A549 (cell line): ENCODE results near the gene OMP. TPM values are rescaled to one million over a fixed set of nuclear protein-coding genes. Genes with fewer than 3 reads are reported as not detected.

Experiments used
- ATAC-seq, 2 experiments: fragments of 200-7000 bp in 1 of 2; fragments of >200 bp in 1 of 2; cut with Nextera tagmentation in 1 of 2; cut with Tn5 transposase in 1 of 2; 3 replicates each; pipeline versions ENCODE4 v1.8.0 to v1.9.1; 2018 to 2020; ENCODE audit warnings: mild to moderate bottlenecking in 1 of 2, moderate library complexity in 1 of 2
- CTCF ChIA-PET: fragments of 300-600 bp; sonication (Branson Sonifier 250); formaldehyde crosslinking; extraction: SDS; loops from one replicate; lab custom pipeline; 2021; ENCODE audit warnings: antibody characterized with exemption, inconsistent platforms; lab: Yijun Ruan, JAX
- POLR2A ChIA-PET: fragments of 350-600 bp; formaldehyde crosslinking; extraction: SDS; loops from one replicate; lab custom pipeline; 2021; ENCODE audit warnings: antibody characterized with exemption, inconsistent platforms; lab: Yijun Ruan, JAX
- DNase-seq, 2 experiments: peaks; one replicate each; pipeline versions ENCODE4 v3.0.0 to v3.0.0-alpha.2; 2011 to 2016; ENCODE audit warnings: low read depth in 1 of 2, low spot score in 1 of 2
- FAIRE-seq: peaks from 2 replicates; lab custom pipeline; 2011; peaks lifted over from hg19 to GRCh38; lab: Jason Lieb, UNC
- H3K27ac ChIP-seq, 2 experiments: fragments of >200 bp; sonication (Bioruptor Twin); formaldehyde crosslinking; 3 replicates each; pipeline ENCODE4 v1.5.1; 2016 to 2017
- H3K4me1 ChIP-seq: fragments of >200 bp; sonication (Bioruptor Twin); formaldehyde crosslinking; 3 replicates; pipeline ENCODE4 v1.6.1; 2016
- H3K4me2 ChIP-seq: fragments of >200 bp; sonication (Bioruptor Twin); formaldehyde crosslinking; 3 replicates; pipeline ENCODE4 v1.6.1; 2016
- H3K4me3 ChIP-seq: fragments of >200 bp; sonication (Bioruptor Twin); formaldehyde crosslinking; 3 replicates; pipeline ENCODE4 v1.5.1; 2016
- H3K9me3 ChIP-seq: fragments of >200 bp; sonication (Bioruptor Twin); formaldehyde crosslinking; 3 replicates; pipeline ENCODE4 v1.6.1; 2016
- CBX2 ChIP-seq: fragments of 200-600 bp; sonication (generic); IDR thresholded peaks from 2 replicates; pipeline ENCODE4 v1.6.1; 2016; ENCODE audit warnings: low read depth, mild to moderate bottlenecking, borderline replicate concordance
- CHD4 ChIP-seq: fragments of 200-600 bp; sonication (generic); IDR thresholded peaks from 2 replicates; pipeline ENCODE4 v1.6.1; 2016; ENCODE audit warnings: antibody characterized with exemption, mild to moderate bottlenecking, borderline replicate concordance
- EHF ChIP-seq: fragments of 250-450 bp; sonication (Bioruptor Pico); IDR thresholded peaks from 2 replicates; pipeline ENCODE4 v1.5.0; 2020; ENCODE audit warnings: mild to moderate bottlenecking
- EHMT2 ChIP-seq: fragments of 200-600 bp; sonication (generic); IDR thresholded peaks from 2 replicates; pipeline ENCODE4 v1.6.1; 2016; ENCODE audit warnings: antibody characterized with exemption, low read depth, mild to moderate bottlenecking, moderate library complexity
- ESRRA ChIP-seq: fragments of 150-350 bp; IDR thresholded peaks from 2 replicates; pipeline ENCODE4 v1.6.1; 2014; ENCODE audit warnings: mild to moderate bottlenecking, low read length, borderline replicate concordance
- FOSB ChIP-seq: fragments of 250-450 bp; sonication (Bioruptor Pico); IDR thresholded peaks from 2 replicates; pipeline ENCODE4 v1.5.0; 2020; ENCODE audit warnings: mild to moderate bottlenecking, moderate library complexity
- HEYL ChIP-seq: fragments of 250-450 bp; sonication (Bioruptor Pico); IDR thresholded peaks from 2 replicates; pipeline ENCODE4 v1.8.0; 2021; ENCODE audit warnings: mild to moderate bottlenecking, moderate library complexity
- HOXB13 ChIP-seq: fragments of 250-450 bp; sonication (Bioruptor Pico); IDR thresholded peaks from 2 replicates; pipeline ENCODE4 v1.5.0; 2020; ENCODE audit warnings: low read depth, mild to moderate bottlenecking, moderate library complexity
- JUNB ChIP-seq: fragments of >200 bp; sonication (Bioruptor Twin); formaldehyde crosslinking; IDR thresholded peaks from 2 replicates; pipeline ENCODE4 v1.6.1; 2016
- KDM1A ChIP-seq: fragments of 200-600 bp; sonication (generic); IDR thresholded peaks from 2 replicates; pipeline ENCODE4 v1.6.1; 2016; ENCODE audit warnings: low read depth, mild to moderate bottlenecking
- KDM5A ChIP-seq: fragments of 200-600 bp; sonication (generic); IDR thresholded peaks from 2 replicates; pipeline ENCODE4 v1.6.1; 2016; ENCODE audit warnings: antibody characterized with exemption, mild to moderate bottlenecking
- MAFK ChIP-seq: fragments of 450-650 bp; IDR thresholded peaks from 2 replicates; pipeline ENCODE4 v1.6.1; 2014; ENCODE audit not compliant: partially characterized antibody
- MAZ ChIP-seq: fragments of 150-350 bp; IDR thresholded peaks from 2 replicates; pipeline ENCODE4 v1.6.1; 2014; ENCODE audit warnings: antibody characterized with exemption, low read depth, low read length, borderline replicate concordance
- NFE2L2 ChIP-seq: fragments of 150-350 bp; conservative IDR thresholded peaks from 2 replicates; pipeline ENCODE4 v1.6.1; 2014; ENCODE audit warnings: low read length
- NPAS2 ChIP-seq: fragments of 250-450 bp; sonication (Bioruptor Pico); IDR thresholded peaks from 2 replicates; pipeline ENCODE4 v1.8.0; 2022; ENCODE audit warnings: mild to moderate bottlenecking, moderate library complexity, borderline replicate concordance
- NR3C1 ChIP-seq: fragments of >200 bp; sonication (Bioruptor Twin); formaldehyde crosslinking; IDR thresholded peaks from 3 replicates; pipeline ENCODE4 v1.6.1; 2017
- RARB ChIP-seq: fragments of 250-450 bp; sonication (Bioruptor Pico); IDR thresholded peaks from 2 replicates; pipeline ENCODE4 v1.8.0; 2021; ENCODE audit warnings: mild to moderate bottlenecking, moderate library complexity
- RCOR1 ChIP-seq: fragments of 150-350 bp; IDR thresholded peaks from 2 replicates; pipeline ENCODE4 v1.6.1; 2014; ENCODE audit warnings: antibody characterized with exemption, low read length, low read depth
- RNF2 ChIP-seq: fragments of 200-600 bp; sonication (generic); IDR thresholded peaks from 2 replicates; pipeline ENCODE4 v1.6.1; 2016; ENCODE audit warnings: low read depth, mild to moderate bottlenecking, antibody characterized with exemption, moderate library complexity, borderline replicate concordance
- SMC3 ChIP-seq: fragments of >200 bp; sonication (Bioruptor Twin); formaldehyde crosslinking; IDR thresholded peaks from 3 replicates; pipeline ENCODE4 v1.6.1; 2018; ENCODE audit warnings: inconsistent platforms
- TP53 ChIP-seq: fragments of 250-450 bp; sonication (Bioruptor Pico); IDR thresholded peaks from 2 replicates; pipeline ENCODE4 v1.5.0; 2021; ENCODE audit warnings: mild to moderate bottlenecking, moderate library complexity
- ZSCAN20 ChIP-seq: fragments of 250-450 bp; sonication (Bioruptor Pico); IDR thresholded peaks from 2 replicates; pipeline ENCODE4 v1.8.0; 2022; ENCODE audit warnings: mild to moderate bottlenecking, moderate library complexity
- WGBS: methylation state at CpG from one replicate; pipeline ENCODE4 v1.1.6; 2017; ENCODE audit errors: missing lambda C conversion rate; 5-methylcytosine and 5-hydroxymethylcytosine counted together
- polyA plus RNA-seq, 4 experiments: library from polyadenylated mRNA; depleted of rRNA in 3 of 4; stranded (reverse); fragments of >200 nt; fragmentation: RNase III in 1 of 4; extraction: RNeasy Plus Mini Kit Qiagen cat#74134 plus additional on column Dnase treatment in 1 of 4; gene quantifications; 2 replicates in 3 of 4; 3 replicates in 1 of 4; pipeline ENCODE4 v1.2.3, GENCODE V29; 2011 to 2017
- TF ChIP-seq, protein P1 (sequence below): fragments of 150-350 bp; IDR thresholded peaks from 2 replicates; pipeline ENCODE4 v1.6.1; 2014; ENCODE audit warnings: low read depth, mild to moderate bottlenecking, low read length
- TF ChIP-seq, protein P2 (sequence below): fragments of 250-450 bp; sonication (Bioruptor Pico); IDR thresholded peaks from 2 replicates; pipeline ENCODE4 v1.5.0; 2020; ENCODE audit warnings: low read depth, mild to moderate bottlenecking, moderate library complexity
- TF ChIP-seq, protein P3 (sequence below): fragments of >200 bp; sonication (Bioruptor Twin); formaldehyde crosslinking; IDR thresholded peaks from 3 replicates; pipeline ENCODE4 v1.5.1; 2016
- TF ChIP-seq, protein P4 (sequence below): IDR thresholded peaks from 2 replicates; pipeline ENCODE4 v1.6.1; 2012
- TF ChIP-seq, protein P5 (sequence below): IDR thresholded peaks from 2 replicates; pipeline ENCODE4 v1.6.1; 2012; ENCODE audit warnings: low read depth, borderline replicate concordance

The OMP gene
- polyA plus RNA-seq, 2 of the 4 experiments (the other 2 are of a cell fraction), result not detected

DNA sequence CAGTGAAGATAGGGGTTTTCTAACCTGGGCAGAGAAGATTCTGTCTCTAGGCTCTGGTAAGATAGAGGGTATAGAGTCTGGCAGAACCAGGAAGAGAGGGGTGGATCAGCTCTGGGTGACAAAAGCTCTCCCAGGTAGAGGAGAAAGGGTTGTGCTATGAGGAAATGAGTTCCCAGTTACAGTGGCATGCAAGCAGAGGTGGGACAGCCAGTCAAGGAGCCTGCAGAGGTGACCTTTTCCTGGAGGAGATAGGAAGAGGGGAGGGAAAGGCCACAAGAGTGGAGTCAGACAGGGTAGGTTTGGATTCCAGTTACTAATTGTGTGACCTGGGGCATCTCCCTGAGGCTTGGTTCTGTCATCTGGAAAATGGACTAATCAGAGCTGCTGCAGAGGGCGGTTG, 39.2 kb upstream of the OMP start:
- WGBS, result 91% methylated on average over 1 of the region's 1 CpG
- H3K4me2 ChIP-seq, result no peak overlapping the region
- FAIRE-seq, result no peak
- peak overlapping the region; percentile 49 to 51; a peak in 4 of 6 replicates for H3K27ac ChIP-seq
- ATAC-seq, result no peak
- H3K4me1 ChIP-seq, result peaks cover 26% of the 10 kb centered on the region
- CTCF ChIA-PET, result interaction anchor here (0.5 to 6.3 kb wide), 13 partner anchors 10 to 571 kb away, joined by 3 to 84 read pairs (median 3); no protein-coding TSS in a partner anchor
- no peak for DNase-seq
- POLR2A ChIA-PET, result interaction anchor here (0.5 kb wide), 1 partner anchor 45 kb away, joined by 4 read pairs; no protein-coding TSS in a partner anchor
- no peak overlapping the region for H3K4me3 ChIP-seq
- TF ChIP-seq RCOR1 (no peak), KDM1A (no peak), RNF2 (no peak), EHF (CRISPR knock-in tag) (no peak), TP53 (CRISPR knock-in tag) (no peak), NFE2L2 (no peak)
- TF ChIP-seq, protein P1, sequence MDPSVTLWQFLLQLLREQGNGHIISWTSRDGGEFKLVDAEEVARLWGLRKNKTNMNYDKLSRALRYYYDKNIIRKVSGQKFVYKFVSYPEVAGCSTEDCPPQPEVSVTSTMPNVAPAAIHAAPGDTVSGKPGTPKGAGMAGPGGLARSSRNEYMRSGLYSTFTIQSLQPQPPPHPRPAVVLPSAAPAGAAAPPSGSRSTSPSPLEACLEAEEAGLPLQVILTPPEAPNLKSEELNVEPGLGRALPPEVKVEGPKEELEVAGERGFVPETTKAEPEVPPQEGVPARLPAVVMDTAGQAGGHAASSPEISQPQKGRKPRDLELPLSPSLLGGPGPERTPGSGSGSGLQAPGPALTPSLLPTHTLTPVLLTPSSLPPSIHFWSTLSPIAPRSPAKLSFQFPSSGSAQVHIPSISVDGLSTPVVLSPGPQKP, result no peak
- TF ChIP-seq, protein P2, sequence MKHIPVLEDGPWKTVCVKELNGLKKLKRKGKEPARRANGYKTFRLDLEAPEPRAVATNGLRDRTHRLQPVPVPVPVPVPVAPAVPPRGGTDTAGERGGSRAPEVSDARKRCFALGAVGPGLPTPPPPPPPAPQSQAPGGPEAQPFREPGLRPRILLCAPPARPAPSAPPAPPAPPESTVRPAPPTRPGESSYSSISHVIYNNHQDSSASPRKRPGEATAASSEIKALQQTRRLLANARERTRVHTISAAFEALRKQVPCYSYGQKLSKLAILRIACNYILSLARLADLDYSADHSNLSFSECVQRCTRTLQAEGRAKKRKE (CRISPR knock-in tag), result no peak
- TF ChIP-seq, protein P3, sequence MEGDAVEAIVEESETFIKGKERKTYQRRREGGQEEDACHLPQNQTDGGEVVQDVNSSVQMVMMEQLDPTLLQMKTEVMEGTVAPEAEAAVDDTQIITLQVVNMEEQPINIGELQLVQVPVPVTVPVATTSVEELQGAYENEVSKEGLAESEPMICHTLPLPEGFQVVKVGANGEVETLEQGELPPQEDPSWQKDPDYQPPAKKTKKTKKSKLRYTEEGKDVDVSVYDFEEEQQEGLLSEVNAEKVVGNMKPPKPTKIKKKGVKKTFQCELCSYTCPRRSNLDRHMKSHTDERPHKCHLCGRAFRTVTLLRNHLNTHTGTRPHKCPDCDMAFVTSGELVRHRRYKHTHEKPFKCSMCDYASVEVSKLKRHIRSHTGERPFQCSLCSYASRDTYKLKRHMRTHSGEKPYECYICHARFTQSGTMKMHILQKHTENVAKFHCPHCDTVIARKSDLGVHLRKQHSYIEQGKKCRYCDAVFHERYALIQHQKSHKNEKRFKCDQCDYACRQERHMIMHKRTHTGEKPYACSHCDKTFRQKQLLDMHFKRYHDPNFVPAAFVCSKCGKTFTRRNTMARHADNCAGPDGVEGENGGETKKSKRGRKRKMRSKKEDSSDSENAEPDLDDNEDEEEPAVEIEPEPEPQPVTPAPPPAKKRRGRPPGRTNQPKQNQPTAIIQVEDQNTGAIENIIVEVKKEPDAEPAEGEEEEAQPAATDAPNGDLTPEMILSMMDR, result no peak
- peaks cover 19% of the 10 kb centered on the region for H3K9me3 ChIP-seq

DNA sequence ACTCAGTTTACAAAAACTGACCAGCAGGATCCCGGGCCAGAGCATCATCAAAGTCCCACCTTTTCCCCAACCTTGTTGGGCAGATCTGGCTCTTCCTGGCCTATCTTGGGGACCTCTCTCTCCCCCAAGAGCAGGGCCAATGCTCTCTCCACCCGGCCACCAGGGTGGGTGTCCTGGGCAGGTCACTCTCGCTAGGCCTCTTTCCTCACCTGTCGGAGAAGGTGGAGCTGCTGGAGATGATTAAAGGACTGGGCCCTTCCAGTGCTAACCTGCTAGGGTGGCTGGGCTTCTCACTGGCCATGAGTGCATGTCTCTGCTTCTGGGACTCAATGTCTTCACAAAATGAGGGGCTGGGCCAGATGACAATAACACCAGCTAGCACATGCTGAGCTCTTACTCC, 38.8 kb upstream of the OMP start:
- no peak for DNase-seq
- WGBS, result 88% methylated on average over 4 of the region's 4 CpGs
- Histone ChIP-seq H3K9me3 (peaks cover 16% of the 10 kb centered on the region), H3K4me1 (peaks cover 26% of the 10 kb centered on the region), H3K27ac (peak overlapping the region in 1 of 2 experiments; percentile 51; a peak in 2 of 6 replicates), H3K4me2 (no peak overlapping the region), H3K4me3 (no peak overlapping the region)
- no peak for TF ChIP-seq CBX2
- TF ChIP-seq EHMT2, result no peak
- no peak for TF ChIP-seq CHD4
- no peak for TF ChIP-seq HEYL (CRISPR knock-in tag)
- no peak for TF ChIP-seq RCOR1
- no peak for ATAC-seq
- ChIA-PET POLR2A (interaction anchor here (0.5 kb wide), 1 partner anchor 46 kb away, joined by 4 read pairs; no protein-coding TSS in a partner anchor), CTCF (interaction anchor here (0.5 to 6.3 kb wide), 13 partner anchors 10 to 571 kb away, joined by 3 to 84 read pairs (median 4); no protein-coding TSS in a partner anchor)
- FAIRE-seq, result no peak

DNA sequence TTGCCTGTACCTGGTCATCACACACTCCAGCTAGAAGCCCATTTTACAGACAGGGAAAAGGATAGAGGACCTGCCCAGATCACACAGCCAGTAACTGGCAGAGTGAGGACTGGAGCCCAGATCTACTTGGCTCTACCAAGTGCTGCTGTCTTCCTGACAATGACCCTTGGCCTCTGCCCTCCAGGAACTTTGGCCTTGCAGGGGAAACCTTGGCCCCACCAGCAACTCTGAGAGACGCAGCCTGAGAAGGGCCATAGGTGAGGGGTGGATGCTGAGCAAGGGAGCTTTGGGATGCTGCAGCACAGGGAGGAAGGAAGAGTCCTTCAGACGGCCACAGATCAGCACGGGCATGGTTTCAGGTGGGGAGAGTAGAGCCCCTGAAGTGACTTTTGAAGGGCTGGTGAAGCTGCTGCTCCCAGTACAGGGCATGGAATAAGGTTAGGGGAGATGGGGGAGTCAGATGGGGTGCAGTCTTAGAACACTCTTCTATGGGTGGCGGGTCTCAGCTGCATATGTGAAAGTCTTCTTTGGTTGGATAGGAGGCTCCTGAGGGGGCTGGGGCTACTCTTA, 37.9 kb upstream of the OMP start:
- H3K27ac ChIP-seq, result no peak overlapping the region; a peak in 1 of 6 replicates
- H3K4me3 ChIP-seq, result no peak overlapping the region
- DNase-seq (no peak), ATAC-seq (no peak), FAIRE-seq (no peak)
- ChIA-PET POLR2A (no interaction called here), CTCF (interaction anchor here (0.9 to 6.3 kb wide), 14 partner anchors 8 to 330 kb away, joined by 3 to 84 read pairs (median 4); no protein-coding TSS in a partner anchor)
- WGBS, result 96% methylated on average over 4 of the region's 4 CpGs
- peaks cover 14% of the 10 kb centered on the region for H3K9me3 ChIP-seq
- no peak overlapping the region for H3K4me2 ChIP-seq
- H3K4me1 ChIP-seq, result peaks cover 26% of the 10 kb centered on the region
- TF ChIP-seq EHMT2 (no peak), MAZ (no peak), HOXB13 (no peak), EHF (CRISPR knock-in tag) (no peak), HEYL (CRISPR knock-in tag) (no peak), RARB (CRISPR knock-in tag) (no peak), JUNB (no peak), ZSCAN20 (CRISPR knock-in tag) (no peak), SMC3 (no peak), FOSB (CRISPR knock-in tag) (no peak), NPAS2 (no peak), MAFK (no peak), NR3C1 (no peak), KDM5A (no peak), CBX2 (no peak), ESRRA (no peak)
- TF ChIP-seq, protein P4, sequence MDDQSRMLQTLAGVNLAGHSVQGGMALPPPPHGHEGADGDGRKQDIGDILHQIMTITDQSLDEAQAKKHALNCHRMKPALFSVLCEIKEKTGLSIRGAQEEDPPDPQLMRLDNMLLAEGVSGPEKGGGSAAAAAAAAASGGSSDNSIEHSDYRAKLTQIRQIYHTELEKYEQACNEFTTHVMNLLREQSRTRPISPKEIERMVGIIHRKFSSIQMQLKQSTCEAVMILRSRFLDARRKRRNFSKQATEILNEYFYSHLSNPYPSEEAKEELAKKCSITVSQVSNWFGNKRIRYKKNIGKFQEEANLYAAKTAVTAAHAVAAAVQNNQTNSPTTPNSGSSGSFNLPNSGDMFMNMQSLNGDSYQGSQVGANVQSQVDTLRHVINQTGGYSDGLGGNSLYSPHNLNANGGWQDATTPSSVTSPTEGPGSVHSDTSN, result no peak
- TF ChIP-seq, protein P5, sequence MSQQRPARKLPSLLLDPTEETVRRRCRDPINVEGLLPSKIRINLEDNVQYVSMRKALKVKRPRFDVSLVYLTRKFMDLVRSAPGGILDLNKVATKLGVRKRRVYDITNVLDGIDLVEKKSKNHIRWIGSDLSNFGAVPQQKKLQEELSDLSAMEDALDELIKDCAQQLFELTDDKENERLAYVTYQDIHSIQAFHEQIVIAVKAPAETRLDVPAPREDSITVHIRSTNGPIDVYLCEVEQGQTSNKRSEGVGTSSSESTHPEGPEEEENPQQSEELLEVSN, result no peak
